Stimulated activated CD4-positive, alpha-beta T cell treated with anti-CD3 and anti-CD28 coated beads, Interleukin-12 subunit alpha, Interleukin-12 subunit beta, amount 100 ng/mL, for 48 hours (primary cell): ENCODE results near the gene TMEM229B.

Experiments
- DNase-seq, 3 donors: peaks; one replicate each; pipeline ENCODE4 v3.0.0-alpha.2; 2020; ENCODE audit warnings: low read depth in 2 of 3, low spot score in 1 of 3

The TMEM229B gene

DNA sequence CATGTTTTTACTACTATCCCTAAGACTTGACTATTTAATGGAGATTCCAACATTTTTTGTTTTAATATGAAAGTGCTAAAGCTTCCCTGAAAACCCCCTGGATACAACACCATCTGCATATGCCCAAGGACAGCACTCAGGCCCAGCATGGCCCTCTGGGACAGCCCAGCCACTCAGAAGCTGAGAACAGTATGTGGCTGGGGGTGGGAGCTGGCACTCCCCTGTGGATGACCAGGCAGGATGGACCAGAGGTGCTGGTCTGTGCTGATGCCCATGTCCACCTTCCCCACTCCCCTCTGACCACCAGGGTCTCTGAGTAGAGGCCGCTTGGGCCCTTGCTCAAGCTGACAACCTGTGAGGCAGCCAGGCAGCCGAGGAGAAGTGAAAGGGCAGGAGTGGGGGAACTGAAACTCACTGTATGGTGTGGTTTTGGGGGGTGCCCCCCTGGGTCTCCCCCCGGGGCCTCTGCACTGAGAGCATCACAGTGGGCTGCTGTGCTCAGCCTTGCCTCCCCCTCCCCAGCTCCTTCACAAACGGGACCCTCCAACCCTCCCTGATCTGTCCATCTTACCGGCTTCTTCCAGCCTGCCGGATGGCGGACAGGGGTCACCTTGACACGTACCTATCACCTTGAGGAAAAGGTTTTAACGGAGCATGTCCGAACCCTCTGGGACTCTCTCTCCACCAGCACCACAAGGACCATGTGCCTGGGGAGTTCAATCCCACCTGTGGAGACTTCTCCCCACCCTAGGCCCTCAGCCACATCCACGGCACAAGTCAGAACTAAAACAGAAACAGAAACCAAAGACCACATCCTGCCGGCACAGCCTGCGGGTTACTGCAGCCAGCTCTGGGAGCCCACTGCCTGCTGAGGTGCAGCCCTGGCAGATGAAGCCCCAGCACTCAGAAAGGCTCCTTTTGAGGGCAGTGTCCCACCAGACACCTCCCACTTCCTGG lies at the start of gene TMEM229B:
TSS of gene TMEM229B (minus strand) at position 785 of the 957 bp plus-strand sequence. CDS start 14,798 bp downstream, outside the sequence.
- DNase-seq, result peak; percentile 60 to 66 (median 63)

DNA sequence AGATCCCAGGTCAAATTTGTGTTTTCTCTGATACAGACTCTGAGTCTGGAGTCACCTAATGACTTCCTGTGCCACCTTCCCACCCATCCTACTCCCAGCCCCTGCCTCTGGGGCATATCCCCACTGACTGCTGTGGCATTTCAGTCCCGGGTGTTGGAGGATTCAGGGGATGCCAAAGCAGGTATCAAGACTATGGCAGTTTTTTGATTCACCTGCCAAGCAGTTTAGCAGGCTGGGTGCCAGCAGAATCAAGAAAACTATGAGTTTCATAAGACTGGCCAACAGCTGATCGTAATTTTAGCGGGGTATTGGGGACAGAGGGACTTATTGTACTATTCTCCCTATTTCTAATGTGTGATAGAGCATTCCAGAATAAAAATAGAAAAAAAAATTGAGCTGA lies 49.2 kb upstream of the TMEM229B start:
- no peak for DNase-seq

DNA sequence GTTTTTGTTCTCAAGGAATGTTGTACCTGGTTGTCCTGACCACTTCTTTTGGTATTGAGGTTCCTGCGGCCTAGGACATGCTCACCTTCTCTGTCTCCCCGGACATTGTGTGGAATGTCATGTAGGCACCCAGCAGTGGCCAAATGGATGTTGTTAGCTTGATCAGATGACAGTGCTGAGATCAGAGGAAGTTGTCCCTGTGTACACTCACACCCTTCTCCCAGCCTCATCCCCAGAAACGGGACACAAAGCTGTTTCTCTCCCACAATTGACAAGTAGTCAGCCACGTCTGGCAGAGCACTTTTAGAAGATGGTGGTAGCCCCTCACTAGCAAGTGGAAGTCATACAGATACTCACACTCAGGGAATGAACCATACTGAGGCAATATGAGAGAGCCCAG lies 47.6 kb upstream of the TMEM229B start:
- no peak for DNase-seq

DNA sequence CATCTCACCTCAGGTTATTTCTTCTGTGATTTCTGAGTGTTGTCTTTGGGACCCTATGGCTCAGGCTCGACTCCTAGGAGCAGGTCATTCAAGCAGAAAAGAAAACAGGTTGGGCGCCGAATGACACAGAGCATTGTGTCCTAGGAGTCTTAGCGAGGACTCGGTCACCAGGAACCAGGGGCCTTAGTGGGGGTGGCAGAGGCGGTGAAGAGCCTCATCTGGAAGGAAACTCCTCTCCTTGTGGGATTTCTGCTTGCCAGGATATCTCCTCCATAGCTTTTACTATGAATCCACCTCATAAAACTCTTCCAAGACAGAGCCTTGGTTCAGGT lies 45.2 kb upstream of the TMEM229B start:
- no peak for DNase-seq

DNA sequence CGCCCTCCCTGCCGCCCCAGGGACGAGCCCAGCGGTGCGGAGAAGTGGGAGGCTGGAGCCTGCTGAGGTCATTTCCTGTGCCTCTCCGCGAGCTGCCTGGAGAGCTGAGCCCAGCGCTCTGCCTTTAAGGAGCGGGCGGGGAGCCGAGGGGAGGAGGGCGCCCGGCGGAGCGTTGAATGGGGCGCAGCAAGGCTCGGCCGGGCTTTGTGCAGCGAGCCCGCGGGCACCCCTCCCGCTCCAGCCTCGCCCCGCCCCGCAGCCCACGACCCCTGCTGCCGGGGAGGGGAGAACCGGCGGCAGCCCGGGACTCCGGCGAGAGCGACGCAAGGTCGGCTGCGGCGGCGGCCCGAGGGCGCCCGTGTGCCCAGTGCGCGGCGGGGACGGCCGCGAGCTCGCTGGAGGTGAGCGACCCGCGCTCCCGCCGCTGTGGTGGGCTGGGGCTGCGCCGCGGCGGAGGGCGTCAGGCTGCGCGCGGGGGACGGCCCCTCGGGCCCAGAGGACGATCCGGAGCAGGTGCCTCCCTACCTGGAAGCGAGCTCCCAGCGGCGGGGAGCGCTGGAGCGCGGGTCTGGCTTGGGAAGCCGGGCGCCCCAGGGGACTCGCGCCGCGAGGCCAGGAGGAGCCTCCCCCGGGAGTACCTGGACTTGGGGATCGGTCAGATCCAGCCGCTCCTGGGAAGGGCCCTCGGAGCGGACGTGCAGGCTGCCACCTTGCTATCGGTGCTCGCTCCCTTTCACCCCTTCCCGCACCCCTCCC lies 44.7 kb upstream of the TMEM229B start, which contains the start of gene PLEKHH1:
TSS of gene PLEKHH1 (plus strand) at position 293 of the 756 bp plus-strand sequence. CDS start 8,578 bp downstream, outside the sequence.
- peak; percentile 37 to 62 (median 44) for DNase-seq

DNA sequence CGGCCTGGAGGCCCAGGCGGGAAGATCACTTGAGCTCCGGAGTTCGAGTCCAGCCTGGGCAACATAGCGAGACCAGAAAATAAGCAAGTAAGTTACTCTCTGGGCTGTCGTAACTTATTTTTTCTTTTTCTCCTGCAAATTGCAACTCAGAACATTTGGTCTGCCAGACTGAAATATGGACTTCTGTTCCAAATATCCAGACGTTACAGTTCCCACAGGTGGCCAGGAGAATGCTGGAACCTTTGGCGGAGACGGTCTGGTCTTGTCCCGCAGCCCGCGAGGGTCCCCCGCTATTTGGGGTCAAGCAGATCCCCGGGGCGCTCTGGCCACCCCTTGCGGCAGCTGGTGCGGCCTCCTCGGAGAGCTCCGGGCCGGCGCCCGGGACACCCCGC lies 44.1 kb upstream of the TMEM229B start:
- no peak for DNase-seq

DNA sequence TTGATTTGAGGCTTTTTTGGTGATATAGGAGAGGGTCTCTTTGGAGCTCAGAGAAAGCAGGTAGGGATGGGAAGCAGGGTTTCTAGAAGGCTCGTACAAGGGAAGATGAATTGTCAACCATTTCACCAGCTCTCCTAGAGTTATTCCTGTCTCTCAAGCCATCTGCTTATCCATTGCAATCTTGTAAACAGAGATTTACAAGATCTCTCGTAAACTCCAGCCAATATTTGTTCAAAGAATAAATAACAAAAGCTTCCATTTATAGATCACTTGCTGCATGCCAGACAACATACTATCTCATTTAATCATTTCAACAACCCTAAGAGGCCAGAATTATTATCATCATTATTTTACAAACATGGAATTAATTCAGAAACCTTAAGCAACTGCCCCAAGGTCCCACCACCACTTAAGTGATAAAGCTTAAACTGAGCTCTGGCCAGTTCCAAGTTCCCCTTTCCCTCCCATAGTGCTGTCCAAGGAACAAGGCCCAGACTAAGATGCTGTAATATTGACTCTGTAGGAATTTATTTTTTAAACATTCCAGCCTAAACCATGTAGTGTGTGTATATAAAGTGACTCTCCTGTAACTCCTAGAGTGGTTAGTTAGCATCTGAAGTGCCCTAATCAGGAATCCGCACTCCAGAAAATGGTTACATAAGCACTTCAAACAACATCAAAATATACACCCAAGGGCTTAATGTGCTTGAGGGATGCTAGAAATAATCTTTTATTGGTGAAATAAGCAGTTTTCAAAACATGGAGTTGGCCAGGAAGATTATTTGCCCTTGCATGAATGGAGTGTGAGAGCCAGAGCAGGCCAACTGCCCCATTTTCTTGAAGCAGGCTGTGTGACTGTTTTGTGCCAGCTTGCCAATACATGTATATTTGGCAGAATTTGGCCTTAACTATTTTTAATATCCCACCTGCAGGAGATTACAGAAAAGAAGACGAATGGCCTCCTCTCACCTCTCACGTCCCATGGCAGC lies 41.7 kb upstream of the TMEM229B start:
- DNase-seq, result no peak

DNA sequence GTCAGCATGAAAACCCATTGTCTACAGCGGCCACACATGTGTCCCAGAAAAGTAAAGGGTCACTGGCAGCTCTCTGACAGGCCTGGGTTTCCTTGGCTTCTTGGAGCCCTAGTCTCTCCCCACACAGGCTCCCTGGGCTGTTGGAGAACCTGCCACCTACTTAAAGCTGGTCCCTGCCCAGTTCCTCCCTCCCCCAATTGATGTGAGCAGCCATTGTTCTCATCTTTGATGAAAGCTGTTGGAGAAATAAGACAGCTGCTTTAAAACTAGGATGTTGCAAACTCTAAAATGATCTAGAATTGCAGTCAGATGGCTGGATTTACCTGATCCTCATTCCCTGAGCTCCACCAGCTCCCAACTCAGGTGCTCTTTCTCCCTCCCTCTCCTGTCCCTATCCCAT lies 39.8 kb upstream of the TMEM229B start:
- DNase-seq, result no peak

DNA sequence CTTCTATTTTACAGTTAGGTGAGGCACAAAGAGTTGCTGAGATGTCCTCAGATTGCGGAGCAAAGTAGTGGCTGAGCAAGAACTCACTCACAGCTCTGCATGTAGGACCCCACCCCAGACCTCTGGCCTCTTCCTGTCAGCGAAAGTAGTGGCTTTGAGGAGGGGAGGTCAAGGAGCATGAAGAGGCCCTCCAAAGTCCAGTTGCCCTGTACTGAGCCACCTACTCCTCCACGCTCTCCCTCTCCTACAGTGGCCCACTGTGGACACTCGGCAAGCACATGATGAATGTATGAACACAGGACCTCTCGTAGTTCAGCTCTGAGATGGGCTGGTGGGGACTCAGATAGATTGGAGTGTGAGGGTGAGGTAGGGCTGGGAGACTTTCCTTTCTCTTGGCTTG lies 39.2 kb upstream of the TMEM229B start:
- DNase-seq, result no peak

DNA sequence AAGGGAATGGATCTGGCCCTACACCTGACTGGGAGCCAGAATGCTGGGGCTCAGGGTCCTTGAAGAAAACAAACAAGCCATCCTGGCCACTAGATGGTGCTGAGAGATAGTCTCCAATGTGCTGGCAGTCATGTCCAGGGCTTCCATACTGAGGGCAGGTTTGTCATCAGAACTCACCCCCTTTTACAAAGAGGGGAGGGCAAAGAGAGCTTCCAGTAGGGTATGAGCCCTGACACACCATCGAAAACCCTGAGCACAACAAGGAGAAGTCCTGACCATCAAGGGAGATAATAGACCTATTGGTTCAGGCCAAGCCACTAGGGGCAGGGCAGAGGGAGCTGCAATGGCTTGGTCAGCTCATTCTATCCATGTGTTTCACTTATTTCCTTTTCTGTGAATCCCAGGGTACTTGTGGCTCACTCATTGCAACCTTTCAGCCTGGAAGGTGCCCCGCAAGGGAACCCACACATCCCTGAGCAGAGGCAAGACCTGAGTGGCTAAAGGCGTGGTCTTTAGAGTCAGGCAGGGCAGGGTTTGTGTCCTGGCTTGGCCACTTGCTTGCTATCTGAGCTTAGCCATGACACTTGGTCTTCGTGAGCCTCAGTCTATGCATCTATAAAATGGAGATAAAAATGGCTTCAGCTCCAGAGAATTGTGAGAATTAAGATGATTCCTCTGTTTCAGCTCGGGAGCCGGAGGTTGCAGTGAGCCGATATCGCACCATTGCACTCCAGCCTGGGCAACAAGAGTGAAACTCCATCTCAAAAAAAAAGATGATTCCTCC lies 38.3 kb upstream of the TMEM229B start:
- DNase-seq, result peak in 1 of 3 donors; percentile 23

DNA sequence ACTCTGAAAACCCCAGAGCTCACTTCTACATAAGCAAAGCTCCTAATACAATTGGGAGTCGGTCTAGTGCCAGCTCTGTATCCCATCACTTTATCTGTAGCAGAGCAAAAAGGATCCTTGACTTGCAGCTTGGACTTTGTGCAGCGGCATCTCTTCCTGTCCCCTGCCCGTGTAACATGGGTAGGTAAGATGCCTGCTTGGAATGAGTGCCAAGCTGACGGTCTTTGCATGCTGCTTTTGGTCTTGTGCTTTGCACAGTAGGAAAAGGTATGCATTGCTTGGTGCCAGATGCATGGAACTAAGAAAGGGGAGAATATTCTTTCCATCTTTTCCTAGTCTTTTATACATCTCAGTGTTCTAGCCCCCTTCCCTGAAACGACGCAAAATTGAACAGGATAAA lies 37.7 kb upstream of the TMEM229B start:
- DNase-seq, result no peak

DNA sequence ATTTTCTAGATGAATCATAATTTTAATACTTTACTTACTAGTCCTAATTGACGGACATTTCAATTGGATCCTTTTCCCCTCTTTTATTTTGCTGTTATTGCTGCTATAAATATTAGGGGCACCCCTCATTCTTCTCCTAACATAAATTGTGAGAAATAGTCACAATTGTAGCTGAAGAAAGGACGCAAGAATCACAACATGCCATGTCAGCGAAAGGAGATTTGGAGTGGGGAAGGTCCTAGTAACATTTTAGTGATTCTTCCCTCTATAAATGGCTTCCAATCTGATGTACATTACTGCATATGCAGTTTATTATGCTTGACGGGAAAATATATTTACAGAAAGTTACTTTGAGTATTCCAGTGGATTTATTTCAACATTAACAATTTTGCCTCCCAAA lies 36.9 kb upstream of the TMEM229B start:
- no peak for DNase-seq

DNA sequence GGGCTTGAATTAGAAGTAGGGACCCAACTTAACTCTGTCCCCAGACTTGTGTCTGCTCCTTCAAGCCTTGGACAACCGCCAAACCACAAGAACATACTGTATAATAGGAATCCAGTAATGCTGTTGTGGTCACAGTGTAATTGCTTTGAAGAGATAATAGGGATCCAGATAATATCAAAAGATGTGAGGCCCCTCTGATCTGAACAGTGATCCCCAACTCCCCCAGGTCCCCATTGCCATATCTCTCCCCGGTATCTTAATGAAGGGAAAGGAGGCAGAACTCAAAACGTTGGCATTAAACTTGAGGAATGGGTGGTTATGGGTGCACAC lies 36.1 kb upstream of the TMEM229B start:
- no peak for DNase-seq

DNA sequence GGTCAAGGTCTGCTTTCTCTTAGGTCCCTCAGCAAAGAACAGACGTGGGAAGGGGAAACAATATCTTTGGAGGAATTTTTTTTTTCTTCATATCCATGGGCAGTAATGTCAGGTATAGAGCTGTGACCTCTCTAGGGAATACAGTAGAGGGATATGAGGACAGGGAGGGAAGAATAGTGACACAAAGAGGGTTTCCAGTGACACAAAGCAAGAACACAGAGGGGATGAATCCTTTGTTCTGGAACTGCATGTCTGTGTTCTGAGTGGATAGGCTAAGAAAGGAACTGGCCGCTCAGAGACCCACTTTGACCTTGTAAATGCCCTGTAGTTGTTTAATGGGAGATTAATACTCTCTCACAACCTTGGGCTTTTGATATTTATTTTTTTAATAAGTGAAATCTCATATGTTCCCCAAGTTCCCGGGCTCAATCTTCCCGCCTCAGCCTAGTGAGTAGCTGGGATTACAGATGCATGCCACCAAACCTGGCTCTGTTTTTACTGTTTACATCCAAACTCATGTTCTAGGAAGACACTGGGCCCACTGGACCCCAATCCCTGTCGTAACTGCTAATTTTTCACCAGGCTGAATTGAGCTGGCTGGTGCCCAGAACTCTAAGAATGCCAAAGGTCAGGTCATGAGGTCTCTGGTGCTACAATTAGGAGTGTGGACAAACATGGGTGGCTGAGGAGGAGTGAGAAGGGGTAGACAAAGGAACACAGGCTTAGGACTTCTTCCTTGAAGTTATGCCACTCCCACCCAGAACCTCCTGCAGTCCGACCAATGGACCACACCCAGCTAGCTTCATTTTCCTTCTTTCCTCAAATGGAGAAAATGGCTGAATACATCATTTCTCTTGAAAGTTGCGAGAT lies 35.5 kb upstream of the TMEM229B start:
- no peak for DNase-seq

DNA sequence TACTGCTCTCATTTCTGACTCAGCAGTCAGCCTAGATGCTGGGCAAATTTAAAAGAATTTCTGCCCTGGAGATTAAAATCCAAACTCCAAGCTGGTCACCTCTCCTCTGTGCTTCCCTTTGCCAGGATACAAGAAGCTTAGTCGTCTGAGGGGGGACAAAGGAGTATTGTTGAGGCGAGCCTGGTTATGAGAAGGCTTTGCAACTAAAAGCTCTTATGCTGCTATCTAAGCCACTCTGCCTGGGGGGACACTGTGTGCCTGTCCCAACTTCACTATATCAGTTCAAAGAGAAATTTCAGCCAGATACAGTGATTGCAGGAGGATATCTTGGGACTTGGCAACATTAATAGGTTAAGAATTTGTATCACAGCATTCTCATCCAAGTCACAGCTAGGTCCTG lies 33.7 kb upstream of the TMEM229B start:
- DNase-seq, result no peak

DNA sequence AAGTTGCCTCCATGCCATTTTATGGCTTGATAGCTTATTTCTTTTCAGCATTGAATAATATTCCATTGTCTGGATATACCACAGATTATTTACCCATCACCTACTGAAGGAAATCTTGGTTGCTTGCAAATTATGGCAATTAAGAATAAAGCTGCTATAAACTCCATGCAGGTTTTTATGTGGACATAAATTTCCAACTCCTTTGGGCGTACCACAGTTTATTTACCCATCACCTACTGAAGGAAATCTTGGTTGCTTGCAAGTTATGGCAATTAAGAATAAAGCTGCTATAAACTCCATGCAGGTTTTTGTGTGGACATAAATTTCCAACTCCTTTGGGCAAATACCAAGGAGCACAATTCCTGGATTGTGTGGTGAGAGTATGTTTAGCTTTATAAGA lies 32.0 kb upstream of the TMEM229B start:
- no peak for DNase-seq

DNA sequence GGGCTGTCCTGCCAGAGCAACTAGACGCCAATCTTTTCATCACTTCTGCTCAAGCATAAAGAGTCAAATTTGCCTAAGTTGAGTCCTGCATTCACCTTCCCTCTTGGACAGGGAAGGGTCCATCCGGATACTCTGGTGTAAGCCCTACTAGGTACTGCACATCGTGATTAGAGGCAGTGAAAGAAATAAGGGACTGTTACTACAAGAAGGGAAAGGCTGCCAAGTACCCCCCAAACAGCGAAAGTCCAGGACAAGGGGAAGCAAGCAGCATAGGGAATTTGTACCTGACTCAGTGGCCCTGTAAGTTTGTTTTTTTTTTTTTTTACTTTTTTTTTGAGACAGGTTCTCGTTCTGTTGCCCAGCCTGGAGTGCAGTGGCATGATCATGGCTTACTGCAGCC lies 30.9 kb upstream of the TMEM229B start:
- no peak for DNase-seq

DNA sequence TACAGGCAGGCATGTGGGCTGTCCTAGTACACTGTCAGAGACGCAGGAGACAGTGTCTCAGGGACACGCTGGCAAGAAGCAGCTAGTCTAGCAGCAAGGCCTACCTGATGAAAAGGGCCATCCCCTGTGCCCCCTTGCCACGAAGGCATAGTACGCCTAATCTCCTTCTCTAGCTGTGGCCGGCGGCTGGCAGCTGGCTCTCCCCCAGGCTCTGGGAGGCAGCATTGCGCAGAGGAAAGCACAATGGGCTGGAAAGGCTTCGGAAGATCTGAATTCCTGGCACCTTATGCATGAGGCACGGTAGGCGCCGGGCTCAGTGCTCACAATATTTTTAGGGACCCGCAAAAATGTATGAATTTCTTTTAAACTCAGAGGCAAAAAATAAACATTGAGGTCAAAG lies 28.6 kb upstream of the TMEM229B start:
- DNase-seq, result no peak

DNA sequence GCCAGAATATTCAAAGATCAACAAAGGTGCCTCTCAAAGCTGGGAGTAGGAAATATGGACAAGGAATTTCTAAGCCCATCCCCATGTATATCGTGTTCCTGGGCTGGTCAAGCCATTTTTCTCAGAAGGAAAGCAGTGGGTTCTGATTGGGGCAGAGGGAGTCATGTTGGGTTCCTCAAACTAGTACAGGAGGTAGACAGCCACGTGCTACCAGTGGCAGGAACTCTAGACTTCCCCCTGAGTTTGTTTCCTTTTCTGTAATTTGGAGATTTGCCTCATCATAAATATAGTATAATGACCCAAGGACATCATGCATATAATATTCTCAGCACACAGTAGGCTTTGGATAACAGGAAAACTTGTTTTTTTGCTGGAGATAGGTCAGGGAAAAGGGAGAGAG lies 28.2 kb upstream of the TMEM229B start:
- DNase-seq, result no peak
